ENCODE data around the gene SETDB2.

GRCh38 chr13:49453465-49453864 lies 9.4 kb downstream of the SETDB2 start:
- TF ChIP-seq, protein P1, sequence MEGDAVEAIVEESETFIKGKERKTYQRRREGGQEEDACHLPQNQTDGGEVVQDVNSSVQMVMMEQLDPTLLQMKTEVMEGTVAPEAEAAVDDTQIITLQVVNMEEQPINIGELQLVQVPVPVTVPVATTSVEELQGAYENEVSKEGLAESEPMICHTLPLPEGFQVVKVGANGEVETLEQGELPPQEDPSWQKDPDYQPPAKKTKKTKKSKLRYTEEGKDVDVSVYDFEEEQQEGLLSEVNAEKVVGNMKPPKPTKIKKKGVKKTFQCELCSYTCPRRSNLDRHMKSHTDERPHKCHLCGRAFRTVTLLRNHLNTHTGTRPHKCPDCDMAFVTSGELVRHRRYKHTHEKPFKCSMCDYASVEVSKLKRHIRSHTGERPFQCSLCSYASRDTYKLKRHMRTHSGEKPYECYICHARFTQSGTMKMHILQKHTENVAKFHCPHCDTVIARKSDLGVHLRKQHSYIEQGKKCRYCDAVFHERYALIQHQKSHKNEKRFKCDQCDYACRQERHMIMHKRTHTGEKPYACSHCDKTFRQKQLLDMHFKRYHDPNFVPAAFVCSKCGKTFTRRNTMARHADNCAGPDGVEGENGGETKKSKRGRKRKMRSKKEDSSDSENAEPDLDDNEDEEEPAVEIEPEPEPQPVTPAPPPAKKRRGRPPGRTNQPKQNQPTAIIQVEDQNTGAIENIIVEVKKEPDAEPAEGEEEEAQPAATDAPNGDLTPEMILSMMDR (IDR thresholded peaks at IDR 0.05 in 2 of 3, conservative IDR thresholded peaks at IDR 0.05 in 1 of 3; ENCODE audit: borderline replicate concordance in 1 of 3, insufficient read depth in 1 of 3, low read depth in 2 of 3, low read length in 2 of 3), result no peak
- TF ChIP-seq REST (IDR thresholded peaks at IDR 0.05; ENCODE audit: low read depth), result no peak
- no peak for TF ChIP-seq POLR2AphosphoS5 (IDR thresholded peaks at IDR 0.05; ENCODE audit: low read depth, low read length)
- no peak for TF ChIP-seq ELF1 (IDR thresholded peaks at IDR 0.05; ENCODE audit: borderline replicate concordance, low read depth)
- TF ChIP-seq CEBPB (IDR thresholded peaks at IDR 0.05; ENCODE audit: low read depth), result no peak
- TF ChIP-seq EZH2 (IDR thresholded peaks at IDR 0.05), result no peak
